Ishikawa (cell line): ENCODE measurements around the gene THRAP3.

ENCODE experiments used
- CEBPB ChIP-seq: IDR thresholded peaks from 2 replicates; pipeline ENCODE4 v1.6.1; 2012
- CREB1 ChIP-seq: IDR thresholded peaks from 2 replicates; pipeline ENCODE4 v1.6.1; 2012; ENCODE audit warnings: low read depth
- EGR1 ChIP-seq: IDR thresholded peaks from 2 replicates; pipeline ENCODE4 v1.6.1; 2012
- EP300 ChIP-seq: IDR thresholded peaks from 2 replicates; pipeline ENCODE4 v1.6.1; 2012; ENCODE audit warnings: borderline replicate concordance
- FOXM1 ChIP-seq: IDR thresholded peaks from 2 replicates; pipeline ENCODE4 v1.6.1; 2012; ENCODE audit warnings: low read depth, borderline replicate concordance
- NFIC ChIP-seq: IDR thresholded peaks from 2 replicates; pipeline ENCODE4 v1.6.1; 2012
- RAD21 ChIP-seq: IDR thresholded peaks from 2 replicates; pipeline ENCODE4 v1.6.1; 2012; ENCODE audit warnings: low read depth
- REST ChIP-seq: IDR thresholded peaks from 2 replicates; pipeline ENCODE4 v1.6.1; 2012; ENCODE audit warnings: low read depth, mild to moderate bottlenecking
- TAF1 ChIP-seq: IDR thresholded peaks from 2 replicates; pipeline ENCODE4 v1.6.1; 2012; ENCODE audit warnings: low read depth, mild to moderate bottlenecking
- TCF12 ChIP-seq: IDR thresholded peaks from 2 replicates; pipeline ENCODE4 v1.6.1; 2012; ENCODE audit warnings: low read depth
- TEAD4 ChIP-seq: IDR thresholded peaks from 2 replicates; pipeline ENCODE4 v1.6.1; 2012
- YY1 ChIP-seq: IDR thresholded peaks from 2 replicates; pipeline ENCODE4 v1.6.1; 2012; ENCODE audit warnings: low read depth
- ZBTB7A ChIP-seq: IDR thresholded peaks from 2 replicates; pipeline ENCODE4 v1.6.1; 2012; ENCODE audit warnings: low read depth
- TF ChIP-seq, protein P1 (sequence below): IDR thresholded peaks from 2 replicates; pipeline ENCODE4 v1.6.1; 2012

GRCh38 chr1:36211841-36212240 lies 12.4 kb upstream of the THRAP3 start:
- TF ChIP-seq, protein P1, sequence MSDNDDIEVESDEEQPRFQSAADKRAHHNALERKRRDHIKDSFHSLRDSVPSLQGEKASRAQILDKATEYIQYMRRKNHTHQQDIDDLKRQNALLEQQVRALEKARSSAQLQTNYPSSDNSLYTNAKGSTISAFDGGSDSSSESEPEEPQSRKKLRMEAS: no peak
- no peak for TF ChIP-seq RAD21
- no peak for TF ChIP-seq REST
- TF ChIP-seq EGR1: no peak
- TF ChIP-seq EP300: no peak
- TF ChIP-seq CEBPB: no peak
- TF ChIP-seq TCF12: no peak
- TF ChIP-seq NFIC: no peak
- no peak for TF ChIP-seq TAF1
- no peak for TF ChIP-seq FOXM1
- no peak for TF ChIP-seq YY1
- no peak for TF ChIP-seq ZBTB7A
- TF ChIP-seq CREB1: no peak
- TF ChIP-seq TEAD4: no peak
